ENCODE data around the gene ORM1. TPM values are rescaled to one million over a fixed set of nuclear protein-coding genes. Genes with fewer than 3 reads are reported as not detected.

ORM1 gene
- total and polyA plus RNA-seq, 8 donors = 3.0 to 87.0 (median 5.9) TPM

- Histone ChIP-seq H3K27me3 (no peaks in the 10 kb centered on the region), H3K27ac (no peak overlapping the region), H3K36me3 (peaks cover 0 to 100% of the 10 kb centered on the region in 2 donors), H3K9me3 (no peaks in the 10 kb centered on the region), H3K4me1 (peaks cover 0 to 19% of the 10 kb centered on the region in 2 donors), H3K4me3 (no peak overlapping the region)
- no peak for DNase-seq
- TF ChIP-seq CTCF (IDR thresholded peaks at IDR 0.05) = no peak
- ATAC-seq = no peak
- intact Hi-C loops (cut with DNase I) = no loop called here
Observed at GRCh38 chr9:114342755-114343440, 20.0 kb downstream of the ORM1 start.

DNA sequence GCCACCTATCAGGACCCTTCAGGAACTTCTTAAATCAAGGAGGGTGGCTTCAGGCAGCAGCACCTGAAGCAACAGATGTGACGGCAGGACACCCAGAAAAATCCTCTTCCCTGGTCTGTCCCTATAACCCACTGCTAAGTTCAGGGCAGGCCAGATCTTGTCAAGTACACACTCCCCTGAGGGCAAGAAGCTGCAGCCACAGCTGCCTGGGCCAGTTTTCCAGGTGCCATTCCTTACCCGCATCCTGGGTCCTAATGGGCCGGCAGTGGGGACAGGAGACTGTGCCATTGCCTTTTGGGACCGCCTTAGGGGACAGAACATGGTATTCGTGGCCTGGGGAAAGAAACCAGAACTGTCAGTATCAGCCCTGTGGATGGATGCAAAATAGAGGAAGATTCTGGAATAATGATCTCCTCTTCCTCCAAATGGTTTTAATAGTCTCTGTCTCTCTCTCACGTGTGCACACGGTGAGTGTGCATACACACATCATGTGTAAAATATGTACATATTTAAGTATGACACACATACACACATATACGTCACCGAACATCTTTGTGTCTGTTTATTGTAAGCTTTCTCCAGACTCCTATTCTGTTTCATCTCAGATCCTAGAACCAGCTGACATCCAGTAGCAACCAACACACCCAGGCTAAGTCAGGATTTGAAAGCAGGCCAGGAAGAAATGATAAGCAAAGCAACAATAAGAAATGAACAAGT lies 20.7 kb downstream of the ORM1 start:
- no peak for DNase-seq
- no peak overlapping the region for H3K27ac ChIP-seq
- H3K27me3 ChIP-seq = no peaks in the 10 kb centered on the region
- intact Hi-C loops (cut with DNase I) = no loop called here
- ATAC-seq = no peak
- H3K9me3 ChIP-seq = no peaks in the 10 kb centered on the region
- no peak for TF ChIP-seq CTCF (IDR thresholded peaks at IDR 0.05)
- H3K36me3 ChIP-seq = peaks cover 0 to 100% of the 10 kb centered on the region in 2 donors
- H3K4me3 ChIP-seq = no peak overlapping the region
- peaks cover 0 to 24% of the 10 kb centered on the region in 2 donors for H3K4me1 ChIP-seq

DNA sequence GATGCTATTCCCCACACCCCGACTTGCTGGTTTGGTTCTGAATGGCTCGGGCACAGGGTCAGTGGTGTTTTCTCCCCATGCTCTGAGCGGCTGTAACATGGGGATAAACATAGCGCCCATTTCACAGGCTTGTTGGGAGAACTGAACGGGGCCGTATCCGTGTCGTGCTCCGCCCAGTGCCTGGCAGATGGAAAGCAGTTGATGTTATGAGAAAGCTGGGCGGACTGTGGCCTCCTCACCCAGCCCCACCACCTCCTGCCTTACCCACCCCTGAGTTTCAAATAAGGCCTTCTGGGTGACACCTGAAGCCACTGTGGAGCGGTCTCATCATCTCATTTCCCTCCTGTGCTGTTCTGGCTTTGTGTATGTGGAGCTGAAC lies 21.3 kb downstream of the ORM1 start:
- H3K27me3 ChIP-seq = no peaks in the 10 kb centered on the region
- ATAC-seq (no peak), DNase-seq (no peak)
- H3K4me3 ChIP-seq = no peak overlapping the region
- intact Hi-C loops (cut with DNase I) = no loop called here
- H3K27ac ChIP-seq = no peak overlapping the region
- H3K36me3 ChIP-seq = peaks cover 0 to 100% of the 10 kb centered on the region in 2 donors
- peaks cover under 1 to 27% of the 10 kb centered on the region in 2 donors for H3K4me1 ChIP-seq
- no peaks in the 10 kb centered on the region for H3K9me3 ChIP-seq
- TF ChIP-seq CTCF (IDR thresholded peaks at IDR 0.05) = no peak

DNA sequence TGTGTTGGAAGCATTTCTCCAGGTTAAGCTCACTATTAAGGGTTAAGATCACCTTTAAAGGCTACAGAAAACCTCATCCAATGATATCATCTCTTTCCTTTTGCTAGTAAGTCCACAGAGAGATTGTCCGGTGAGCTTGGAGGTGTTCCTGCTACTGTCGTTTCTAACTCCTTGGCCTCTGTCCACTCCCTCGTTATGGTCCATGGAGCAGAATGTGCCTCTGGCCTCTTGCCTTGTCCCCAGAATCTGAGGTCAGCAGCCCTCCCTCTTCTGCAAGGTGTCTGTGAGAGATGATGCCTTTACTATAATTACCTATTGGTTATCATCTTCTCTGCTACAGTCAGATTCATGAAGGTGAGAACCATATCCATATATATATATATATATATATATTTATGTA lies 21.8 kb downstream of the ORM1 start:
- Histone ChIP-seq H3K4me1 (peaks cover 6 to 28% of the 10 kb centered on the region in 2 donors), H3K4me3 (no peak overlapping the region), H3K9me3 (no peaks in the 10 kb centered on the region), H3K27ac (no peak overlapping the region), H3K27me3 (no peaks in the 10 kb centered on the region), H3K36me3 (peaks cover 0 to 100% of the 10 kb centered on the region in 2 donors)
- TF ChIP-seq CTCF (IDR thresholded peaks at IDR 0.05) = no peak
- intact Hi-C loops (cut with DNase I) = no loop called here
- no peak for ATAC-seq
- DNase-seq = no peak

- Histone ChIP-seq H3K9me3 (no peaks in the 10 kb centered on the region), H3K36me3 (peaks cover 0 to 100% of the 10 kb centered on the region in 2 donors), H3K4me3 (no peak overlapping the region), H3K27ac (no peak overlapping the region), H3K4me1 (peaks cover 10 to 24% of the 10 kb centered on the region in 2 donors), H3K27me3 (no peaks in the 10 kb centered on the region)
- DNase-seq (no peak), ATAC-seq (no peak)
- TF ChIP-seq CTCF (IDR thresholded peaks at IDR 0.05) = no peak
- intact Hi-C loops (cut with DNase I) = no loop called here
Observed at GRCh38 chr9:114345493-114346065, 22.7 kb downstream of the ORM1 start.

All from left lung (tissue), 10 donors.